Esophagus muscularis mucosa (tissue), 4 donors: ENCODE measurements around the gene GMPPB. TPM values are rescaled to one million over a fixed set of nuclear protein-coding genes. Genes with fewer than 3 reads are reported as not detected.

Experiments
- DNase-seq: peaks from one replicate; pipeline ENCODE4 v3.0.0-alpha.2; 2017; ENCODE audit errors: extremely low spot score
- H3K27ac ChIP-seq, 4 donors: fragments of 200-600 bp; sonication (generic); replicated peaks in 1 of 4; 1 replicate in 3 of 4; 2 replicates in 1 of 4; pipeline ENCODE4 v1.5.1; 2016 to 2019; ENCODE audit warnings: mild to moderate bottlenecking in 1 of 4
- H3K27me3 ChIP-seq, 4 donors: fragments of 200-600 bp; sonication (generic); one replicate each; pipeline versions ENCODE4 v1.5.1 to v1.6.0; 2016 to 2019
- H3K36me3 ChIP-seq, 4 donors: fragments of 200-600 bp; sonication (generic); one replicate each; pipeline ENCODE4 v1.5.1; 2016 to 2019
- H3K4me1 ChIP-seq, 4 donors: fragments of 200-600 bp; sonication (generic); one replicate each; pipeline ENCODE4 v1.5.1; 2016 to 2019
- H3K4me3 ChIP-seq, 4 donors: fragments of 200-600 bp; sonication (generic); 1 replicate in 2 of 4; 2 replicates in 2 of 4; pipeline ENCODE4 v1.5.1; 2016 to 2019; ENCODE audit warnings: mild to moderate bottlenecking in 4 of 4, moderate library complexity in 1 of 4
- H3K9me3 ChIP-seq, 4 donors: fragments of 200-600 bp; sonication (generic); 1 replicate in 3 of 4; 2 replicates in 1 of 4; pipeline ENCODE4 v1.5.1; 2016 to 2019
- EP300 ChIP-seq: sonication (generic); formaldehyde crosslinking; IDR thresholded peaks from one replicate; pipeline ENCODE4 v1.6.1; 2017; ENCODE audit warnings: antibody characterized with exemption
- POLR2A ChIP-seq: fragments of 450-650 bp; IDR thresholded peaks from one replicate; pipeline ENCODE4 v1.6.1; 2017; ENCODE audit warnings: antibody characterized with exemption, moderate library complexity, mild to moderate bottlenecking, low read depth
- POLR2AphosphoS5 ChIP-seq, 2 donors: sonication (generic); formaldehyde crosslinking; IDR thresholded peaks; one replicate each; pipeline ENCODE4 v1.6.1; 2017; ENCODE audit warnings: antibody characterized with exemption in 2 of 2
- WGBS: methylation state at CpG from one replicate; pipeline ENCODE4 v1.1.5; 2018; 5-methylcytosine and 5-hydroxymethylcytosine counted together
- intact Hi-C: fragments of 100-400 bp; cut with DNase I; formaldehyde crosslinking; loops from one replicate; pipeline ENCODE4 v1.15.1; 2023
- total RNA-seq, 4 donors: library from RNA; depleted of rRNA; stranded (reverse); fragments of >200 nt; gene quantifications; one replicate each; pipeline versions ENCODE4 v1.1.0 to v1.2.1, GENCODE V29; 2016
- TF ChIP-seq, protein P1 (sequence below), 3 experiments: fragments of 200-600 bp in 2 of 3; fragments of 450-650 bp in 1 of 3; sonication (generic) in 2 of 3; IDR thresholded peaks; one replicate each; pipeline ENCODE4 v1.5.1; 2017 to 2019; ENCODE audit warnings: antibody characterized with exemption in 3 of 3, mild to moderate bottlenecking in 2 of 3, moderate library complexity in 1 of 3

Gene GMPPB
- total RNA-seq, 4 donors from 2014 or later: 12.0 to 18.9 (median 17.6) TPM

DNA sequence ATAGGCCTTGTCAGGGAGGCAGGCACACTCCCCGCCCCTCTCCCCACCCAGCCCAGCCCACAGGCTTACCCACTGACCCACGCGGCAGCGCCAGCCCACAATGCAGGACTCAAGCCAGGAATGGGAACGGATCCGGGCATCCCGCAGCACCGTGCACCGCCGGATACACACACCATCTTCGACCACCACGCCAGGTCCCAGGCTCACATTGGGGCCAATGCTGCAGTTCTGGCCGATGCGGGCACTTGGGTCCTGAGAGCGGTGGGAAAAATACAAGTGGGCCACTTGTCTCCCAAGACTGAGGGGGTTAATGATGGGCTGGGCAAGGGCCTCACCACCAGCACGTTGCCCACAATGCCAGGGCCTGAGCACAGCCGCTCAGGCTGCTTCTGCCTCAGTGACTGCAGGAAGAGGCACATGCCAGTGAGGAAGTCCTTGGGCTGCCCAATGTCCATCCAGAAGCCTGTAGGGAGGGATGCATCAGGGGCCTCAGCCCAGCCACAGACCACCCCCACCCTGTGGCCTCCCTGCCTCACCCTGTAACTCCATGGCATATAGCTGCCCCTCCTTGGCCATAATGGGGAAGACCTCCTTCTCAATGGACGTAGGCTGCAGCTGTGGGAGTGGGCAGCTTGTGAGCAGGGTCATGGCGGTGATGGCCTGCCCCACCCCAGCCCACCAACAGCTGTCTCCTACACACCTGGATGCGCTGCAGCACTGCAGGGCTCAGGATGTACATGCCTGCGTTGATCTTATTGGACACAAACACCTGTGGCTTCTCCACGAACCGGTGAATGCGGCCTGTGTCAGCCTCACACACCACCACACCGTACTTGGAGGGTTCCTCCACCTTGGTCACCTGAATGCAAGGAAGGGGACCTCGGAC is 1.6 kb downstream of the GMPPB start:
- WGBS: 87% methylated on average over 17 of the region's 26 CpGs
- Histone ChIP-seq H3K9me3 (no peaks in the 10 kb centered on the region), H3K27ac (peak overlapping the region; percentile 6 to 98 (median 93)), H3K4me3 (peak overlapping the region in 2 of 4 donors; percentile 86 to 89), H3K4me1 (peaks cover 35 to 62% (median 53%) of the 10 kb centered on the region in 4 donors), H3K36me3 (peaks cover 1 to 52% (median 46%) of the 10 kb centered on the region in 4 donors), H3K27me3 (no peaks in the 10 kb centered on the region)
- TF ChIP-seq EP300 (no peak), POLR2AphosphoS5 (IDR thresholded peaks at IDR 0.05) (no peak), POLR2A (no peak)
- TF ChIP-seq, protein P1, sequence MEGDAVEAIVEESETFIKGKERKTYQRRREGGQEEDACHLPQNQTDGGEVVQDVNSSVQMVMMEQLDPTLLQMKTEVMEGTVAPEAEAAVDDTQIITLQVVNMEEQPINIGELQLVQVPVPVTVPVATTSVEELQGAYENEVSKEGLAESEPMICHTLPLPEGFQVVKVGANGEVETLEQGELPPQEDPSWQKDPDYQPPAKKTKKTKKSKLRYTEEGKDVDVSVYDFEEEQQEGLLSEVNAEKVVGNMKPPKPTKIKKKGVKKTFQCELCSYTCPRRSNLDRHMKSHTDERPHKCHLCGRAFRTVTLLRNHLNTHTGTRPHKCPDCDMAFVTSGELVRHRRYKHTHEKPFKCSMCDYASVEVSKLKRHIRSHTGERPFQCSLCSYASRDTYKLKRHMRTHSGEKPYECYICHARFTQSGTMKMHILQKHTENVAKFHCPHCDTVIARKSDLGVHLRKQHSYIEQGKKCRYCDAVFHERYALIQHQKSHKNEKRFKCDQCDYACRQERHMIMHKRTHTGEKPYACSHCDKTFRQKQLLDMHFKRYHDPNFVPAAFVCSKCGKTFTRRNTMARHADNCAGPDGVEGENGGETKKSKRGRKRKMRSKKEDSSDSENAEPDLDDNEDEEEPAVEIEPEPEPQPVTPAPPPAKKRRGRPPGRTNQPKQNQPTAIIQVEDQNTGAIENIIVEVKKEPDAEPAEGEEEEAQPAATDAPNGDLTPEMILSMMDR (IDR thresholded peaks at IDR 0.05): no peak
- intact Hi-C loops: loop anchor here (5.0 kb wide), 2 partner anchors 65 to 115 kb away; partner anchors contain the start of gene IP6K1
- no peak for DNase-seq

DNA sequence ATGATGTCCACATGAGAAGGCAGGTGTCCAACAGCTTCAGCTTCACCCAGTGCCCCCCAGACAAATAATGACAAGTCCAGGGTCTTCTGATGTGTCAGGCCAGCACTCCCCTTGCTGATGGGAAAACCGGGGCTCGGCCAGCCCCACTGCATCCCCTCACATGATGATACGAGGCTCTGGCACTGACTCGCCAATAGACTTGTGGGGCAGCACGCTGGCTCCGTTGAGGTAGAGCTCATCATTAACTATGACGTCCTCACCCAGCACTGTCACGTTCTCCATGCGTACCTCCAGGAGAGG is 2.2 kb downstream of the GMPPB start:
- H3K27me3 ChIP-seq: no peaks in the 10 kb centered on the region
- H3K36me3 ChIP-seq: peaks cover 0 to 52% (median 46%) of the 10 kb centered on the region in 4 donors
- no peak overlapping the region for H3K4me3 ChIP-seq
- H3K27ac ChIP-seq: no peak overlapping the region
- DNase-seq: no peak
- intact Hi-C loops: loop anchor here (5.0 kb wide), 2 partner anchors 66 to 116 kb away; partner anchors contain the start of gene IP6K1
- WGBS: 54% methylated on average over 7 of the region's 9 CpGs
- H3K9me3 ChIP-seq: no peaks in the 10 kb centered on the region
- peaks cover 35 to 62% (median 53%) of the 10 kb centered on the region in 4 donors for H3K4me1 ChIP-seq
- no peak for TF ChIP-seq POLR2A
- no peak for TF ChIP-seq EP300
- no peak for TF ChIP-seq POLR2AphosphoS5 (IDR thresholded peaks at IDR 0.05)
- TF ChIP-seq, protein P1 (IDR thresholded peaks at IDR 0.05): no peak

DNA sequence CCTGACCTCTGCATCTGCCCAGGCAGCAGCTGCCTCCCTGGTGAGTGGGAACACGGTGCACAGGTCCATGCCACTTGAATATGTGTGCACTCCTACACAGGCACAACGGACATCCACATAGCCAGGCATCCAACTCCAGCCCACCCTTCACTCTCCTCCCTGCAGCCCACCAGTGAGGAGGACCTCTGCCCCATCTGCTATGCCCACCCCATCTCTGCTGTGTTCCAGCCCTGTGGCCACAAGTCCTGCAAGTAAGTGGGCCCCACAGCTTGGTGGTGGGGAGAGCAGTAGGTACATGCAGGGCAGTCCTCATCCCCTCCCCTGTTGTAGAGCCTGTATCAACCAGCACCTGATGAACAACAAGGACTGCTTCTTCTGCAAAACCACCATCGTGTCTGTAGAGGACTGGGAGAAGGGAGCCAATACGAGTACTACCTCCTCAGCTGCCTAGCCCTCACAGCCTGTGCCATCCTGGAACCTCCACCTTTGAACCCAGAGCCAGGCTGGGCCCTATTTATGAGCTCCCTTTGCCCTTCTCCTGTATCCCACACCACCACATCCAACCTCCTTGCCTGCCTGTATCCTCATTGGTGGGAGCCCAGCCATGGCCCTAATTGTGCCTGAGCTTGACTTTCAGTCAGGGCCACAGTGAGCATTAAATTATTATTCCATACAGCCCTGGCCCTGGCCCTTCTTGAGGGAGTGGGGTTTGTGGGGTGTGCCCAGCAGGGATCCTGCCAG is 2.7 kb downstream of the GMPPB start:
- WGBS: 68% methylated on average over 4 of the region's 4 CpGs
- intact Hi-C loops: loop anchor here (5.0 kb wide), 2 partner anchors 66 to 116 kb away; partner anchors contain the start of gene IP6K1

DNA sequence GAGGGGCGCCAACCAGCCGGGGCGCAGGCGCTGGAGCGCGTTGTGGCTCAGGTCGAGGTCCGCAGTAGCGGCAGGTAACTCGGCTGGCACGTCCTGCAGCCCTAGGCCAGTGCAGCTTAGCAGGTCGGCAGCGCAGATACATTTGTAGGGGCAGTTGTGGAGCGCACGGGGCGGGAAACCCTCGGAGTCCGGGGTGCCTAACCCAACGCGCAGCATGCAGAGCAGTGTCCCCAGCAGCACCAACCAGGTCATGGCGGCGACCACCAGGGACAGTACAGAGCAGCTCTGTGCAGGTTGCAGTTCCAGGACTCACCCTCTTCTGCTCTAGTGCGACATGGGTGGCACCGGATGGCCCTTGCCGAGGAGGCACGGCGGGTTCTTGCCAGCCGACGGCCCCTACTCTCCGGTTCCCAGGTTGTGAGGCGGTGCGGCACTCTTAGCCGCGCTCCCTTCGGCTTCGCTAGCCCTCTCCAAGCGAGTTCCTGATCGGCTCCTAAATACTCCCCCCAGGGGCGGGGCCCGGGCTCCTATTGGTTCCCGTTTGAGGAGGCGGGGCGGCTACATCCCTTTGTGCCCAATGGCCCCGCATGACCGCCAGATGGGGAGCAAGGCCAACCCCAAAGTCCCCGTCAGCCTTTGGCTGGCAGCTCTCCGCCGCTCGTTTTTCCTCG is 4.4 kb downstream of the GMPPB start, which contains the start of gene AMIGO3:
Gene AMIGO3 (minus strand): TSS at position 471 of the 671 bp plus-strand sequence. CDS start 219 bp downstream, at position 252.
- TF ChIP-seq EP300 (no peak), POLR2AphosphoS5 (IDR thresholded peaks at IDR 0.05) (peak; percentile 90 to 91), POLR2A (peak; percentile 5)
- TF ChIP-seq, protein P1 (IDR thresholded peaks at IDR 0.05): peak; percentile 35 to 70 (median 54)
- no peaks in the 10 kb centered on the region for H3K9me3 ChIP-seq
- peak within 1 kb of the TSS; percentile 54 to 71 (median 65) for H3K4me3 ChIP-seq
- H3K27ac ChIP-seq: peak within 1 kb of the TSS; percentile 61 to 76 (median 71)
- intact Hi-C loops: no loop called here
- H3K36me3 ChIP-seq: peaks cover 6 to 54% (median 50%) of the 10 kb centered on the region in 4 donors
- peaks cover 27 to 50% (median 45%) of the 10 kb centered on the region in 4 donors for H3K4me1 ChIP-seq
- H3K27me3 ChIP-seq: no peaks in the 10 kb centered on the region
- WGBS: 1% methylated on average over 20 of the region's 50 CpGs
- DNase-seq: peak; percentile 99

More for the DNA sequence above, 2.7 kb downstream of the GMPPB start:
- Histone ChIP-seq H3K4me3 (no peak overlapping the region), H3K27me3 (no peaks in the 10 kb centered on the region), H3K27ac (no peak overlapping the region), H3K36me3 (peaks cover under 1 to 52% (median 46%) of the 10 kb centered on the region in 4 donors), H3K9me3 (no peaks in the 10 kb centered on the region), H3K4me1 (peaks cover 35 to 62% (median 53%) of the 10 kb centered on the region in 4 donors)
- DNase-seq: no peak
- TF ChIP-seq, protein P1 (IDR thresholded peaks at IDR 0.05): no peak
- TF ChIP-seq POLR2A (no peak), POLR2AphosphoS5 (IDR thresholded peaks at IDR 0.05) (no peak), EP300 (no peak)
